ENCODE results near the gene OR5M10. TPM values are rescaled to one million over a fixed set of nuclear protein-coding genes. Genes with fewer than 3 reads are reported as not detected.

Gene OR5M10
- total and polyA plus RNA-seq, 9 of the 15 experiments (the other 6 are each of a cell fraction or from before 2014, with no cell fraction given) = not detected

DNA sequence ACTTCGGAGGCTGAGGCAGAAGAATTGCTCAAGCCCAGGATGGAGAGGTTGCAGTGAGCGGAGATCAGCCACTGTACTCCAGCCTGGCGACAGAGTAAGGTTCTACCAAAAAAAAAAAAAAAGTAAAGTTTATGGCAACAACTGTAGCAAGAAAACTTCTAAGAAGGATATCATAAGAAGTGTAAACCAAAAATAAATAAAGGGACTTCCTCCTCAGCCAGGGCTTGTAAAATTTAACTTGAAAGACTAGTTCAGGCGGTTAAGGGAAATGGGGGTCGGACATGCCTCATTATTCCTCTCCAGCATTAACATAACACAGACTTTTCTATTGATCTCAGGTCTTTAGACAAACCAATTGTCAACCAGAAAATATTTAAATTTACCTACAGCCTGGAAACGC is 32.0 kb downstream of the OR5M10 start:
- Histone ChIP-seq H2AFZ (ENCODE audit: low read depth, low read length) (no peak overlapping the region), H3K4me2 (ENCODE audit: insufficient read depth, low read length) (no peak overlapping the region), H4K20me1 (replicated peaks; ENCODE audit: control insufficient read depth, insufficient read depth, low read length) (no peaks in the 10 kb centered on the region), H3K4me3 (no peak overlapping the region), H3K79me2 (ENCODE audit: control insufficient read depth, insufficient read depth, low read length) (no peaks in the 10 kb centered on the region), H3K27ac (ENCODE audit: extremely low read depth, low read depth, low read length) (no peak overlapping the region), H3K9me3 (replicated peaks; ENCODE audit: control insufficient read depth, insufficient read depth, low read depth, low read length) (no peaks in the 10 kb centered on the region; the same call in 1 of the 2 replicates), H3K36me3 (ENCODE audit: control insufficient read depth, insufficient read depth, low read length) (no peaks in the 10 kb centered on the region), H3K9ac (ENCODE audit: insufficient read depth in 1 of 2, low read depth in 2 of 2, low read length in 2 of 2) (no peak overlapping the region), H3K27me3 (ENCODE audit: control insufficient read depth in 2 of 2, insufficient read depth in 2 of 2, low read length in 2 of 2) (no peaks in the 10 kb centered on the region), H3K9me1 (ENCODE audit: control insufficient read depth, insufficient read depth, low read length) (no peaks in the 10 kb centered on the region), H3K4me1 (replicated peaks in 1 of 2; ENCODE audit: control insufficient read depth in 2 of 2, insufficient read depth in 2 of 2, low read length in 2 of 2) (no peaks in the 10 kb centered on the region)
- FAIRE-seq = no peak
- TF ChIP-seq KAT2B (IDR thresholded peaks at IDR 0.05; ENCODE audit: low read depth, low read length) (no peak), ATF1 (CRISPR knock-in tag; IDR thresholded peaks at IDR 0.05) (no peak), ATF1 (tag; IDR thresholded peaks at IDR 0.05) (no peak), ZNF12 (CRISPR knock-in tag; IDR thresholded peaks at IDR 0.05) (no peak), ZNF239 (CRISPR knock-in tag; IDR thresholded peaks at IDR 0.05) (no peak), CCAR2 (IDR thresholded peaks at IDR 0.05; ENCODE audit: low read depth, low read length) (no peak), RBBP5 (IDR thresholded peaks at IDR 0.05; ENCODE audit: borderline replicate concordance, insufficient read depth, low read length, poor library complexity, severe bottlenecking) (no peak), HMG20A (CRISPR knock-in tag; conservative IDR thresholded peaks at IDR 0.05) (no peak), MCM3 (IDR thresholded peaks at IDR 0.05) (no peak), CCNT2 (IDR thresholded peaks at IDR 0.05; ENCODE audit: borderline replicate concordance, extremely low read depth, insufficient read length, low read depth, low read length) (no peak), MCM7 (IDR thresholded peaks at IDR 0.05) (no peak), PHB2 (IDR thresholded peaks at IDR 0.05; ENCODE audit: low read depth) (no peak)
- TF ChIP-seq, protein P1, sequence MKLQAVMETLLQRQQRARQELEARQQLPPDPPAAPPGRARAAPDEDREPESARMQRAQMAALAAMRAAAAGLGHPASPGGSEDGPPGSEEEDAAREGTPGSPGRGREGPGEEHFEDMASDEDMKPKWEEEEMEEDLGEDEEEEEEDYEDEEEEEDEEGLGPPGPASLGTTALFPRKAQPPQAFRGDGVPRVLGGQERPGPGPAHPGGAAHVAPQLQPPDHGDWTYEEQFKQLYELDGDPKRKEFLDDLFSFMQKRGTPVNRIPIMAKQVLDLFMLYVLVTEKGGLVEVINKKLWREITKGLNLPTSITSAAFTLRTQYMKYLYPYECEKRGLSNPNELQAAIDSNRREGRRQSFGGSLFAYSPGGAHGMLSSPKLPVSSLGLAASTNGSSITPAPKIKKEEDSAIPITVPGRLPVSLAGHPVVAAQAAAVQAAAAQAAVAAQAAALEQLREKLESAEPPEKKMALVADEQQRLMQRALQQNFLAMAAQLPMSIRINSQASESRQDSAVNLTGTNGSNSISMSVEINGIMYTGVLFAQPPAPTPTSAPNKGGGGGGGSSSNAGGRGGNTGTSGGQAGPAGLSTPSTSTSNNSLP (IDR thresholded peaks at IDR 0.05; ENCODE audit: borderline replicate concordance, low read depth, low read length) = no peak
- TF ChIP-seq, protein P2, sequence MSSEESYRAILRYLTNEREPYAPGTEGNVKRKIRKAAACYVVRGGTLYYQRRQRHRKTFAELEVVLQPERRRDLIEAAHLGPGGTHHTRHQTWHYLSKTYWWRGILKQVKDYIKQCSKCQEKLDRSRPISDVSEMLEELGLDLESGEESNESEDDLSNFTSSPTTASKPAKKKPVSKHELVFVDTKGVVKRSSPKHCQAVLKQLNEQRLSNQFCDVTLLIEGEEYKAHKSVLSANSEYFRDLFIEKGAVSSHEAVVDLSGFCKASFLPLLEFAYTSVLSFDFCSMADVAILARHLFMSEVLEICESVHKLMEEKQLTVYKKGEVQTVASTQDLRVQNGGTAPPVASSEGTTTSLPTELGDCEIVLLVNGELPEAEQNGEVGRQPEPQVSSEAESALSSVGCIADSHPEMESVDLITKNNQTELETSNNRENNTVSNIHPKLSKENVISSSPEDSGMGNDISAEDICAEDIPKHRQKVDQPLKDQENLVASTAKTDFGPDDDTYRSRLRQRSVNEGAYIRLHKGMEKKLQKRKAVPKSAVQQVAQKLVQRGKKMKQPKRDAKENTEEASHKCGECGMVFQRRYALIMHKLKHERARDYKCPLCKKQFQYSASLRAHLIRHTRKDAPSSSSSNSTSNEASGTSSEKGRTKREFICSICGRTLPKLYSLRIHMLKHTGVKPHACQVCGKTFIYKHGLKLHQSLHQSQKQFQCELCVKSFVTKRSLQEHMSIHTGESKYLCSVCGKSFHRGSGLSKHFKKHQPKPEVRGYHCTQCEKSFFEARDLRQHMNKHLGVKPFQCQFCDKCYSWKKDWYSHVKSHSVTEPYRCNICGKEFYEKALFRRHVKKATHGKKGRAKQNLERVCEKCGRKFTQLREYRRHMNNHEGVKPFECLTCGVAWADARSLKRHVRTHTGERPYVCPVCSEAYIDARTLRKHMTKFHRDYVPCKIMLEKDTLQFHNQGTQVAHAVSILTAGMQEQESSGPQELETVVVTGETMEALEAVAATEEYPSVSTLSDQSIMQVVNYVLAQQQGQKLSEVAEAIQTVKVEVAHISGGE (CRISPR knock-in tag; IDR thresholded peaks at IDR 0.05) = no peak
- TF ChIP-seq, protein P3, sequence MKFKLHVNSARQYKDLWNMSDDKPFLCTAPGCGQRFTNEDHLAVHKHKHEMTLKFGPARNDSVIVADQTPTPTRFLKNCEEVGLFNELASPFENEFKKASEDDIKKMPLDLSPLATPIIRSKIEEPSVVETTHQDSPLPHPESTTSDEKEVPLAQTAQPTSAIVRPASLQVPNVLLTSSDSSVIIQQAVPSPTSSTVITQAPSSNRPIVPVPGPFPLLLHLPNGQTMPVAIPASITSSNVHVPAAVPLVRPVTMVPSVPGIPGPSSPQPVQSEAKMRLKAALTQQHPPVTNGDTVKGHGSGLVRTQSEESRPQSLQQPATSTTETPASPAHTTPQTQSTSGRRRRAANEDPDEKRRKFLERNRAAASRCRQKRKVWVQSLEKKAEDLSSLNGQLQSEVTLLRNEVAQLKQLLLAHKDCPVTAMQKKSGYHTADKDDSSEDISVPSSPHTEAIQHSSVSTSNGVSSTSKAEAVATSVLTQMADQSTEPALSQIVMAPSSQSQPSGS (CRISPR knock-in tag; IDR thresholded peaks at IDR 0.05) = no peak
- ATAC-seq = no peak
- ChIA-PET CTCF (ENCODE audit: low intra/inter-chr PET ratio) (no interaction called here), POLR2A (no interaction called here)
- intact Hi-C loops (cut with micrococcal nuclease) = no loop called here
- no peak for DNase-seq (ENCODE audit: extremely low read depth in 1 of 4, low spot score in 3 of 4)
- in situ Hi-C loops (cut with MboI) = no loop called here
- WGBS (ENCODE audit: insufficient coverage, low coverage, missing lambda C conversion rate) = 3% methylated on average over 6 of the region's 6 CpGs
- BruUV-seq (replicated peaks) = no TSS peak
